ENCODE measurements around the gene BAG5.

Gene BAG5

DNA sequence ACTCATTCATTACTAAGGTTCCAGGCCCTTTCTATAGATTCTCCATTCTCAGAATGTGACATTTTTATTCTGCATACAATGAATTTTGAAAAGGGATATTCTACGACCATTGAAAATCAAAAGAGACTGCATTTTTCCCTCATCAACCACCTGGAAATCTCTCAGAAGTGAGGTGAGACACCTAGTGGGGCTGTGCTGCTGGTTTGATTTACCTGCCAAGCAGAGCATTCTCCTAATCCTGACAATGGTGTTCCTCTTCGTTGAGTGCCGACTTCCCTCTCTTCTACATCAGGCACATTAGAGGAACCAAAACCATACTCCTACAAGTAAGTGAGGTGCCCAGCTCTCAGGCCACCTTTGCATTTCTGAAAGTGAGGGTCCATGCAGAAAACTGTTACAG, 54.7 kb downstream of the BAG5 start:
- no peak for DNase-seq

All from activated CD4-positive, alpha-beta T cell treated with anti-CD3 and anti-CD28 coated beads, Interleukin-2, amount 50 U/mL, for 48 hours (primary cell).